Caco-2 (cell line): ENCODE measurements around the gene METTL2B. TPM values are rescaled to one million over a fixed set of nuclear protein-coding genes. Genes with fewer than 3 reads are reported as not detected.
"Not testable (repeated sequence)": the region's sequence is repeated elsewhere in the genome, so short reads cannot be mapped to it uniquely, and the experiment has no call there.

Experiments
- BruUV-seq: library from RNA; stranded (reverse); fragments of 400-500 nt; replicated peaks from 2 replicates; lab custom pipeline; 2021; lab: Mats Ljungman, UMichigan
- CTCF ChIA-PET: fragments of 300-600 bp; sonication (Branson Sonifier 250); formaldehyde crosslinking; loops from one replicate; lab custom pipeline; 2022; ENCODE audit warnings: antibody characterized with exemption; lab: Charles Lee
- POLR2A ChIA-PET: fragments of 300-600 bp; sonication (Branson Sonifier 250); formaldehyde crosslinking; loops from one replicate; lab custom pipeline; 2022; ENCODE audit warnings: antibody characterized with exemption; lab: Charles Lee
- DNase-seq, 2 experiments: peaks; one replicate each; pipeline versions ENCODE4 v3.0.0 to v3.0.0-alpha.2; 2020 to 2022
- H3K27me3 ChIP-seq: replicated peaks from 2 replicates; pipeline ENCODE4 v1.6.0; 2011; ENCODE audit warnings: low read length; ENCODE audit not compliant: control insufficient read depth, insufficient read depth
- H3K36me3 ChIP-seq: 2 replicates; pipeline ENCODE4 v1.5.1; 2011; ENCODE audit warnings: low read length; ENCODE audit not compliant: control insufficient read depth, insufficient read depth
- H3K4me1 ChIP-seq: fragments of 250-450 bp; sonication (Bioruptor Pico); 2 replicates; pipeline ENCODE4 v1.5.1; 2020; ENCODE audit warnings: mild to moderate bottlenecking
- H3K4me3 ChIP-seq: 2 replicates; pipeline ENCODE4 v1.5.1; 2011; ENCODE audit warnings: low read depth, mild to moderate bottlenecking, control low read depth, low read length
- H3K9me3 ChIP-seq: fragments of 250-450 bp; sonication (Bioruptor Pico); 2 replicates; pipeline ENCODE4 v1.5.1; 2020; ENCODE audit warnings: mild to moderate bottlenecking, moderate library complexity
- H3K27ac Mint-ChIP-seq: one replicate; pipeline ENCODE4 v1.8.0; 2022; ENCODE audit warnings: mixed read lengths; ENCODE audit not compliant: unreplicated experiment
- H3K27me3 Mint-ChIP-seq: one replicate; pipeline ENCODE4 v1.8.0; 2022; ENCODE audit warnings: mixed read lengths; ENCODE audit not compliant: insufficient read depth, unreplicated experiment
- H3K36me3 Mint-ChIP-seq: one replicate; pipeline ENCODE4 v1.8.0; 2022; ENCODE audit warnings: mild to moderate bottlenecking, mixed read lengths; ENCODE audit not compliant: insufficient read depth, unreplicated experiment
- H3K4me1 Mint-ChIP-seq: one replicate; pipeline ENCODE4 v1.8.0; 2022; ENCODE audit warnings: low read depth, mixed read lengths; ENCODE audit not compliant: unreplicated experiment
- H3K4me3 Mint-ChIP-seq: one replicate; pipeline ENCODE4 v1.8.0; 2022; ENCODE audit warnings: mild to moderate bottlenecking, moderate library complexity, mixed read lengths; ENCODE audit not compliant: unreplicated experiment
- H3K9me3 Mint-ChIP-seq: one replicate; pipeline ENCODE4 v1.8.0; 2022; ENCODE audit warnings: mixed read lengths; ENCODE audit not compliant: unreplicated experiment
- intact Hi-C: fragments of 100-400 bp; cut with micrococcal nuclease; formaldehyde crosslinking; loops from one replicate; pipeline ENCODE4 v1.10.0; 2022; ENCODE audit not compliant: unreplicated experiment
- total RNA-seq: library from RNA; stranded (reverse); gene quantifications from 2 replicates; pipeline ENCODE4 v1.2.3, GENCODE V29; 2022

The METTL2B gene
- total RNA-seq, 1 experiment from 2014 or later = 39.0 TPM

- H3K4me3 Mint-ChIP-seq, H3K27ac Mint-ChIP-seq, H3K36me3 ChIP-seq, BruUV-seq, H3K27me3 ChIP-seq, H3K9me3 Mint-ChIP-seq, H3K36me3 Mint-ChIP-seq, DNase-seq, H3K4me3 ChIP-seq, H3K4me1 ChIP-seq, H3K27me3 Mint-ChIP-seq, H3K9me3 ChIP-seq, intact Hi-C loops, H3K4me1 Mint-ChIP-seq, POLR2A ChIA-PET: not testable (repeated sequence)
- CTCF ChIA-PET = interaction anchor here (0.7 kb wide), 1 partner anchor 174 kb away, joined by 4 read pairs; no protein-coding TSS in a partner anchor
Measured at GRCh38 chr7:128523932-128524524, 47.5 kb downstream of the METTL2B start.

- POLR2A ChIA-PET = interaction anchor here (0.7 kb wide), 1 partner anchor 211 kb away, joined by 19 read pairs; no protein-coding TSS in a partner anchor
- H3K36me3 ChIP-seq, H3K36me3 Mint-ChIP-seq, H3K9me3 Mint-ChIP-seq, H3K27me3 Mint-ChIP-seq, H3K27me3 ChIP-seq, H3K27ac Mint-ChIP-seq, H3K4me3 Mint-ChIP-seq, H3K9me3 ChIP-seq, BruUV-seq, H3K4me1 ChIP-seq, CTCF ChIA-PET, H3K4me1 Mint-ChIP-seq, DNase-seq, intact Hi-C loops, H3K4me3 ChIP-seq: not testable (repeated sequence)
Measured at GRCh38 chr7:128525584-128525983, 49.0 kb downstream of the METTL2B start.

DNA sequence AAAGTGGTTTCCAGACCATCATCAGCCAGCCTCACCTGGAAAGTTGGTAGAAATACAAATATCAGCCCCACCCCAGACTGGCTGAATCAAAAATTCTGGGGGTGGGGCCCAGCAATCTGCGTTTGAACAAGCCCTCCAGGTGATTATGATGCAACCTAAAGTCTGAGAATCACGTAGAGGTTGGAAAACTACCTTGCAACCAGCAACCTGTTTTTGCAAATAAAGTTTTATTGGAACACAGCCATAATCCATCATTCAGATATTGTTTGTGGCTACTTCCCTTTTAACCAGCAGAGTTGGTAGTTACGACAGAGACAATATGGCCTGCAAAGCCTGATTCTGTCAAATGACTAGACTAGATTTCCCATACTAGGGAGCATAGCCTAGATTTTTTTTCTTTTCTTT is 49.5 kb downstream of the METTL2B start:
- CTCF ChIA-PET = not testable (repeated sequence)

GRCh38 chr7:128529191-128529590 is 52.6 kb downstream of the METTL2B start:
- BruUV-seq, DNase-seq, H3K4me1 ChIP-seq, H3K4me3 ChIP-seq, POLR2A ChIA-PET, intact Hi-C loops, H3K9me3 ChIP-seq, H3K4me3 Mint-ChIP-seq, H3K27ac Mint-ChIP-seq, H3K9me3 Mint-ChIP-seq, H3K36me3 ChIP-seq, H3K27me3 ChIP-seq, H3K27me3 Mint-ChIP-seq: not testable (repeated sequence)
- H3K36me3 Mint-ChIP-seq = peaks cover 17% of the 10 kb centered on the region
- CTCF ChIA-PET = interaction anchor here (0.7 kb wide), 1 partner anchor 70 kb away, joined by 3 read pairs; no protein-coding TSS in a partner anchor
- H3K4me1 Mint-ChIP-seq = peaks cover 12% of the 10 kb centered on the region

More for the DNA sequence above, 49.5 kb downstream of the METTL2B start:
- H3K9me3 Mint-ChIP-seq, H3K4me1 Mint-ChIP-seq, BruUV-seq, H3K36me3 Mint-ChIP-seq, DNase-seq, H3K27me3 Mint-ChIP-seq, H3K4me3 Mint-ChIP-seq, intact Hi-C loops, H3K4me3 ChIP-seq, POLR2A ChIA-PET, H3K27ac Mint-ChIP-seq, H3K4me1 ChIP-seq, H3K36me3 ChIP-seq, H3K9me3 ChIP-seq, H3K27me3 ChIP-seq: not testable (repeated sequence)

DNA sequence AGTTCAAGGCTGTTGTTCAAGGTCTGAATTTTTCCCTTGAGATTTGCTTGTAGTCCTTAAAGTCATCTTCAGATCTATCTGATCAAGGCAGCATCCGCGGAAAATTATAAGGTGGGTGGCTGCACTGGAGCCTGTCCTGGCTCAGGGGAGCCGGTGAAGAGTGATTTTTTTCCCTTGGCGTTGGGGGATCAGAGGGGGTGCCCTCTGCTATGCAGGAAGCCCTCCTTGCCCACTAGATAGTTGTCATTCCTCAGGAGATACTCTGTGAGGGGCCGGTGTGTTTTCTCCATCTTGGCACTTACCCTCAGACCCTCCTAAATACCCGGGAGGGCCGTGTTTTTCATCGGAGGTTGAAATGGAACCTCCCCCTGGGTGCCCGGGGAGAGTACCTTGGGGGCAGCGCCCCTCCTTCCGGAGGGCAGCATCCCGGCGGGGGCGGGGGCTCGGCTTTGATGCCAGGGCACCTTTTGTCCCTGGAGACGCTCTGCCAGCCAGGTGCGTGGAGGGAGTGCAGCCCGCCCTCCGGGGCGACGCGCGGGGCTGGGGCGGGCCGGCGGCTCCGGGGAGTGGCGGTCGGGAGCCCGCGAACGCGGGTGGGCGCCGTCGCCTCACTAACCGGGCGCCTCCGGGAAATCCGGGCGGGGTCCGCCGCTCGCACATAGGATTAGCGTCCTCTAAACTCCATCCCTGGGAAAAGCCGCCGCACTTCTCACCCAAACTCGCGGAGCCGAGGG is 53.7 kb downstream of the METTL2B start:
- CTCF ChIA-PET, POLR2A ChIA-PET, H3K9me3 Mint-ChIP-seq, H3K36me3 ChIP-seq, BruUV-seq, H3K9me3 ChIP-seq, H3K27me3 Mint-ChIP-seq, H3K27me3 ChIP-seq, H3K4me1 ChIP-seq: not testable (repeated sequence)
- peaks cover 28% of the 10 kb centered on the region for H3K36me3 Mint-ChIP-seq
- peak overlapping the region; percentile 72 for H3K27ac Mint-ChIP-seq
- peaks cover 12% of the 10 kb centered on the region for H3K4me1 Mint-ChIP-seq
- peak overlapping the region; percentile 92 for H3K4me3 Mint-ChIP-seq
- H3K4me3 ChIP-seq = peak overlapping the region; percentile 50
- DNase-seq = peak in 1 of 2 experiments; percentile 22
- intact Hi-C loops = loop anchor here (5.0 kb wide), 1 partner anchor 53 kb away; the partner anchor contains the start of gene METTL2B
